Effector memory CD8-positive, alpha-beta T cell (primary cell): ENCODE data around the gene C10orf88.
"Not testable (repeated sequence)": the region's sequence is repeated elsewhere in the genome, so short reads cannot be mapped to it uniquely, and the experiment has no call there.

Source experiments
- ATAC-seq: fragments of 150-1000 bp; cut with Tn5 transposase; replicated peaks from 2 replicates; pipeline ENCODE4 v1.10.0; 2021; ENCODE audit warnings: mild to moderate bottlenecking, moderate library complexity
- DNase-seq, 3 experiments: peaks; one replicate each; pipeline ENCODE4 v3.0.0; 2021
- H3K27ac Mint-ChIP-seq, 2 donors: one replicate each; pipeline ENCODE4 v1.8.0; 2022; ENCODE audit warnings: mild to moderate bottlenecking in 2 of 2, mixed read lengths in 2 of 2, moderate library complexity in 2 of 2
- H3K27me3 Mint-ChIP-seq, 2 donors: one replicate each; pipeline ENCODE4 v1.8.0; 2022; ENCODE audit warnings: mixed read lengths in 2 of 2
- H3K36me3 Mint-ChIP-seq: one replicate; pipeline ENCODE4 v1.8.0; 2022; ENCODE audit warnings: mild to moderate bottlenecking, moderate library complexity, mixed read lengths; ENCODE audit not compliant: insufficient read depth
- H3K4me1 Mint-ChIP-seq, 2 donors: one replicate each; pipeline ENCODE4 v1.8.0; 2022; ENCODE audit warnings: low read depth in 2 of 2, mixed read lengths in 2 of 2
- H3K4me3 Mint-ChIP-seq, 2 donors: one replicate each; pipeline ENCODE4 v1.8.0; 2022; ENCODE audit warnings: mild to moderate bottlenecking in 2 of 2, mixed read lengths in 2 of 2, moderate library complexity in 2 of 2
- H3K9me3 Mint-ChIP-seq, 2 donors: one replicate each; pipeline ENCODE4 v1.8.0; 2022; ENCODE audit warnings: mixed read lengths in 2 of 2

The C10orf88 gene

DNA sequence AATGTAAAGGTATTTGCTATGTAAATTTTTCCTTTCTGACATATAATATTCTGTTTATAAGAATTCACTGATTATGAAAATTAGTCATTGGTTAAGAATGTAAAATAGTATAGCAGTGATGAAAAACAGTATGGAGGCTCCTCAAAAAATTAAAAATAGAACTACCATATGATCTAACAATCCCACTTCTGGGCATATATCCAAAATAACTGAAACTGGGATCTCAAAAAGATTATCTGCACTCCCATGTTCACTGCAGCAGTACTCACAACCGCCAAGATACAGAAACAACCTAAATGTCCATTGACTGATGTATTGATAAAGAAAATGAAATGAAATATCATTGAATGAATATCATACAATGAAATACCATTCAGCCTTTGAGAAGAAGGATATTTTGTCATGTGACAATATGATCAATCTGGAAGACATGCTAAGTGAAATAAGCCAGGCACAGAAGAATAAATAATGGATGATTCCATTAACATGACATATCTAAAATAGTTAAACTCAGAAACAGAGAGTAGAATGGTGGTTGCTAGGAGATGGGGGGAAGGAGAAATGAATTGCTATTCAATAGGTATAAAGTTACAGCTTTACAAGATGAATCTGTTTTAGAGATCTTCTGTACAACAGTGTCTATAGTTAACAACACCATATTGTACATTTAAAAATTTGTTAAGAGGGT is 14.0 kb downstream of the C10orf88 start:
- H3K36me3 Mint-ChIP-seq = peaks cover 8% of the 10 kb centered on the region
- no peak overlapping the region for H3K27ac Mint-ChIP-seq
- no peak for DNase-seq

GRCh38 chr10:122939133-122939855 is 14.7 kb downstream of the C10orf88 start:
- H3K27ac Mint-ChIP-seq = no peak overlapping the region
- ATAC-seq (no peak), DNase-seq (no peak)
- no peaks in the 10 kb centered on the region for H3K4me1 Mint-ChIP-seq
- H3K9me3 Mint-ChIP-seq = no peaks in the 10 kb centered on the region
- peaks cover 8% of the 10 kb centered on the region for H3K36me3 Mint-ChIP-seq
- H3K27me3 Mint-ChIP-seq = no peaks in the 10 kb centered on the region
- no peak overlapping the region for H3K4me3 Mint-ChIP-seq

More for the DNA sequence above, 14.0 kb downstream of the C10orf88 start:
- Mint-ChIP-seq H3K4me3 (no peak overlapping the region), H3K9me3 (no peaks in the 10 kb centered on the region), H3K27me3 (no peaks in the 10 kb centered on the region), H3K4me1 (no peaks in the 10 kb centered on the region)
- no peak for ATAC-seq

DNA sequence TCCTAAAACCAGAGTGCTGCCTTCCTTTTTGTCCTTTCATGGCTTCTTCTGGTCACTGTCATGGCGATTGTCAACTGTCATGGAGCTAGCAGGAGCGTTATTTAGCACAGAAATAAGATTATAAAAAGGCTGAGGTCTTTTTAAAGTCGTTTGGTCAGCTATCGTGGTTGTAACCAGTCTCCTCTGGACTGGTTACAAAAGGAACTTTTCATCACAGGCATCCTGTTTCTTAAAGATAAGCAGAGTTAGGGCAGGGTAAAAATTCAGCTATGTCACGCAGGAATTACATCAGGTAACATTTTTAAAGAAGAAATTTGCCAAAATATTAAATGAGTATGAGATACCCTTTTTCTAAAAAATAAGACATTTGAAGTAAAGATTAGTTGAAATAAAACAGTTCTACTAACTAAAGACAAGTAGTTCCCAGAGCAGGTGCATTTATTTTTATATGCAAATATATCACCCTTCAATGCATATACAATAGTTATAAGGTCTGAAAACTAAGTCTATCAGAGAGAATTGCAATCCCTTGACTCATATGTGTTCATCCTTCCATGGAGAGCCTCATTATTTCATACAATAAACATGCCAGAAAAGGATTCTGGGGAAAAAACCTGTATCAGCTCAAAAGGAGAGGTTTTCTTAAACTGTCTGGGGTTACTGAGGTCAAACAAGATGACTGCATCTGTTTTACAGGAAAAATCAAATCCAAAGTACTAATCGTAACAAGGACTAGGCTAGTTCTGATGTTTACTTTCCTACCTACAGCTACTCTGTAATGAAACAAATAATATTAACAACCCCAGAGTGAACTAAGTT is 22.7 kb downstream of the C10orf88 start:
- Mint-ChIP-seq H3K4me3 (no peak overlapping the region), H3K27ac (no peak overlapping the region), H3K9me3 (no peaks in the 10 kb centered on the region), H3K4me1 (no peaks in the 10 kb centered on the region), H3K36me3 (peaks cover under 1% of the 10 kb centered on the region), H3K27me3 (no peaks in the 10 kb centered on the region)
- DNase-seq = no peak
- ATAC-seq = no peak

DNA sequence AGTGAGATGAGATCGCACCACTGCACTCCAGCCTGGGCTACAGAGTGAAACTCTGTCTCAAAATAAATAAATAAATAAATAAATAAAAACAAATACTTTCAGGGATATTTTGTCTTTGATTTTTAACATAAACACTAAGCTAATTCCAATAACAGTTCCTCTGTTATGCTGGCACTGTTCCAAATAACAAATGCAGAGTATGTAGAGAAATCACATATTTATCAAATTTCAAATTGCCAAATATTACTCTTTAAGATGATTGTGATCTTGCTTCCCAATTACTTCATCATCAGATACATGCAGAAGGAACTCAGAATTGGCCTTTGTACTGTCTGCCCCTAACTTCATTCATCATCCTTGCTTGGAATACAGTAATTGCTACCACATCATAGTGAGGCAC is 23.9 kb downstream of the C10orf88 start:
- Mint-ChIP-seq H3K9me3 (no peaks in the 10 kb centered on the region), H3K27ac (no peak overlapping the region)
- ATAC-seq = no peak

GRCh38 chr10:122915700-122916099 is 38.3 kb downstream of the C10orf88 start:
- Mint-ChIP-seq H3K27me3 (peaks cover 9 to 40% of the 10 kb centered on the region in 2 donors), H3K4me1 (no peaks in the 10 kb centered on the region), H3K36me3 (no peaks in the 10 kb centered on the region), H3K4me3 (no peak overlapping the region), H3K27ac (no peak overlapping the region), H3K9me3 (no peaks in the 10 kb centered on the region)
- DNase-seq = no peak
- ATAC-seq = no peak

More for the DNA sequence above, 23.9 kb downstream of the C10orf88 start:
- no peaks in the 10 kb centered on the region for H3K36me3 Mint-ChIP-seq
- no peaks in the 10 kb centered on the region for H3K4me1 Mint-ChIP-seq
- DNase-seq = no peak
- no peak overlapping the region for H3K4me3 Mint-ChIP-seq
- H3K27me3 Mint-ChIP-seq = no peaks in the 10 kb centered on the region

GRCh38 chr10:122911889-122912484 is 42.0 kb downstream of the C10orf88 start:
- ATAC-seq = peak; percentile 72
- Mint-ChIP-seq H3K4me1 (no peaks in the 10 kb centered on the region), H3K27me3 (peaks cover 14 to 56% of the 10 kb centered on the region in 2 donors), H3K36me3 (no peaks in the 10 kb centered on the region), H3K4me3 (no peak overlapping the region), H3K27ac (no peak overlapping the region), H3K9me3 (no peaks in the 10 kb centered on the region)
- peak; percentile 37 to 54 (median 45) for DNase-seq

GRCh38 chr10:122910310-122910709 is 43.7 kb downstream of the C10orf88 start, which contains the start of gene FAM24A:
TSS of gene FAM24A (plus strand) at chr10:122910610. CDS start at chr10:122911635, 1,025 bp downstream.
- ATAC-seq (no peak), DNase-seq (no peak)
- Mint-ChIP-seq H3K27me3 (peaks cover 14 to 46% of the 10 kb centered on the region in 2 donors), H3K4me3 (no peak within 1 kb of the TSS), H3K27ac (no peak within 1 kb of the TSS), H3K36me3 (no peaks in the 10 kb centered on the region), H3K9me3 (no peaks in the 10 kb centered on the region), H3K4me1 (no peaks in the 10 kb centered on the region)

DNA sequence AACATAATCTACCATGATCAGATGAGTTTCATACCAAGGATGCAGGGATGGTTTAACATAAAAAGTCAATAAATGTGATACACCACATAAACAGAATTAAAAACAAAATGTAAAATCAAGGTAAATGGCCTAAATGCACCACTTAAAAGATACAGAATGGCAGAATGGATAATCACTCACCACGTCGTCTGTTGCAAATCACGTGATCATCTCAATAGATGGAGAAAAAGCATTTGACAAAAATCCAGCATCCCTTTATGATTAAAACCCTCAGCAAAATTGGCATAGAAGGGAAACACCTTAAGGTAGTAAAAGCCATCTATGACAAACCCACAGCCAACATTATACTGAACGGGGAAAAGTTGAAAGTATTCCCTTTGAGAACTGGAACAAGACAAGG is 50.2 kb downstream of the C10orf88 start:
- not testable (repeated sequence) for ATAC-seq, H3K4me1 Mint-ChIP-seq, DNase-seq, H3K4me3 Mint-ChIP-seq, H3K9me3 Mint-ChIP-seq, H3K36me3 Mint-ChIP-seq, H3K27ac Mint-ChIP-seq
- peaks cover 43 to 68% of the 10 kb centered on the region in 2 donors for H3K27me3 Mint-ChIP-seq

DNA sequence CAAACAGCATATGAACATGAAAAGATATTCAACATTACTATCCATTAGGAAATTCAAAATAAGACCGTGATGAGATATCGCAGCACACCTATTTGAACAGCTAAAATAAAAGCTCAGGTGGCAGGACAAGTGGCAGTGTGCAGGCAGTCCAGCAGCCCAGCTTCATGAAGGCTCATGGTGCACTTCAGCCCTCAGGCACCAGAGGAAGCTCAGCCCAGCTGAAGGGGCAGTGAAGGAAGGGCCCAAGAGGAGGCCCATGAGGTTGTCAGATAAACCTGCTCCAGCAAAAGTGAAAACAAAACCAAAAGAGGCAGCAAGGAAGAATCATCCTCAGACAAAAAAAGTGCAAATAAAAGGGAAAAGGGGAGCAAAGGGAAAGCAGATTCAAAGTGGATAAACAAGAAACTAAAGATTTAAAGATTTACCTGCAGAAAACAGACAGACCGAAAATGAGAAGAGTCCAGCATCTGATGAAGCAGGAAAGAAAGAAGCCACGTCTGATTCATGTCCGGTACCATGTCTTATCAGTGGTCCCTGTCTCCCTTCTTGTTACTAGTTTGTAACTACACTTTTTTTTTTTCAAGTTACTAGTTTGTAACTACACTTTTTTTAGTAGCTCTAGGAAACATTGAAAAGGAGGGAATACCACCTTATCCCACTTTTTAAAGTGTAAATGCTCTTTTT is 59.6 kb downstream of the C10orf88 start:
- ATAC-seq = no peak
- H3K9me3 Mint-ChIP-seq = no peaks in the 10 kb centered on the region
- H3K36me3 Mint-ChIP-seq = no peaks in the 10 kb centered on the region
- no peaks in the 10 kb centered on the region for H3K27me3 Mint-ChIP-seq
- H3K27ac Mint-ChIP-seq = no peak overlapping the region
- H3K4me3 Mint-ChIP-seq = no peak overlapping the region
- DNase-seq = no peak
- H3K4me1 Mint-ChIP-seq = no peaks in the 10 kb centered on the region

DNA sequence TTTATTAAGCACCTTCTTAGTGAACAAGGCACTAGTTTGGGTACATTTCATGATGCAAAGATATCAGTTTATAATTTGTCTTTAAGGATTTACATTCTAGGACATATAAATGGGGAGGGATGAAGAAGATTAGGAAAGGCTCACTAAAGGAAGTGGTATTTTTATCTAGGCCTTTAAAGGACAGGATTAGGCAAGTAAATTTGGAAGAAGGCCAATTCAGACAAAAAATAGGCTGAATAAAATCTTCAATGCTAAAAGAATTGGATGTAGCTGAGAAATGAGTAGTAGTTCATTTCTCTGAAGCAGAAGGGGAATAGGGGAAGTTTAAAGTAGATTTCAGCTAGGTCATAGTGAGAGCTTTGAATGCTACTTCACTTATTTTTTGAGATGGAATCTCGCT is 69.9 kb downstream of the C10orf88 start:
- Mint-ChIP-seq H3K4me1 (peaks cover 10% of the 10 kb centered on the region in 2 donors), H3K9me3 (no peaks in the 10 kb centered on the region), H3K36me3 (peaks cover 8% of the 10 kb centered on the region), H3K4me3 (no peak overlapping the region), H3K27me3 (no peaks in the 10 kb centered on the region), H3K27ac (no peak overlapping the region)
- no peak for ATAC-seq
- no peak for DNase-seq

- DNase-seq = no peak
- ATAC-seq = no peak
- peaks cover 22 to 23% of the 10 kb centered on the region in 2 donors for H3K4me1 Mint-ChIP-seq
- H3K36me3 Mint-ChIP-seq = peaks cover 16% of the 10 kb centered on the region
- no peaks in the 10 kb centered on the region for H3K27me3 Mint-ChIP-seq
- no peaks in the 10 kb centered on the region for H3K9me3 Mint-ChIP-seq
- no peak overlapping the region for H3K4me3 Mint-ChIP-seq
- H3K27ac Mint-ChIP-seq = no peak overlapping the region
Measured at GRCh38 chr10:122882766-122883165, 71.3 kb downstream of the C10orf88 start.
